OCI-LY3 (cell line): Measurements from ENCODE around the gene RNF144A.

Experiments
- CTCF ChIP-seq: fragments of 200-600, 300-600 bp; sonication (generic); IDR thresholded peaks from 2 replicates; pipeline ENCODE4 v1.5.1; 2014; ENCODE audit warnings: antibody characterized with exemption, low read length, low read depth
- EZH2phosphoT487 ChIP-seq: fragments of 200-600 bp; shearing (Covaris generic); IDR thresholded peaks from 2 replicates; pipeline ENCODE4 v1.6.1; 2018; ENCODE audit warnings: antibody characterized with exemption, mixed run types, low read depth

- TF ChIP-seq EZH2phosphoT487 (no peak), CTCF (no peak)
Observed at GRCh38 chr2:7016148-7016547, 98.9 kb downstream of the RNF144A start.
